ENCODE measurements around the gene ZDHHC24.
A peak's percentile ranks its signal among the peaks of the same experiment; 100 is the strongest.

- TF ChIP-seq CTCF (IDR thresholded peaks at IDR 0.05) (peak; percentile 81 to 92 (median 90)), EP300 (IDR thresholded peaks at IDR 0.05) (no peak), POLR2A (IDR thresholded peaks at IDR 0.05) (no peak), POLR2AphosphoS5 (IDR thresholded peaks at IDR 0.05) (peak in 2 of 4 donors; percentile 31 to 41)
Measured at GRCh38 chr11:66579017-66579606, 33.3 kb upstream of the ZDHHC24 start.
